DND-41 (cell line): ENCODE results near the gene DBNDD1.
"Not testable (repeated sequence)": the region's sequence is repeated elsewhere in the genome, so short reads cannot be mapped to it uniquely, and the experiment has no call there.

Source experiments
- EZH2 ChIP-seq: IDR thresholded peaks from 3 replicates; pipeline ENCODE4 v1.6.1; 2012; ENCODE audit warnings: borderline replicate concordance, low read depth, mild to moderate bottlenecking, moderate library complexity, low read length, inconsistent platforms; ENCODE audit not compliant: severe bottlenecking
- TF ChIP-seq, protein P1 (sequence below): IDR thresholded peaks from 2 replicates; pipeline ENCODE4 v1.5.1; 2012; ENCODE audit warnings: borderline replicate concordance, low read length, moderate library complexity, mild to moderate bottlenecking; ENCODE audit not compliant: poor library complexity, severe bottlenecking; ENCODE audit errors: extremely low read depth

- TF ChIP-seq, protein P1, sequence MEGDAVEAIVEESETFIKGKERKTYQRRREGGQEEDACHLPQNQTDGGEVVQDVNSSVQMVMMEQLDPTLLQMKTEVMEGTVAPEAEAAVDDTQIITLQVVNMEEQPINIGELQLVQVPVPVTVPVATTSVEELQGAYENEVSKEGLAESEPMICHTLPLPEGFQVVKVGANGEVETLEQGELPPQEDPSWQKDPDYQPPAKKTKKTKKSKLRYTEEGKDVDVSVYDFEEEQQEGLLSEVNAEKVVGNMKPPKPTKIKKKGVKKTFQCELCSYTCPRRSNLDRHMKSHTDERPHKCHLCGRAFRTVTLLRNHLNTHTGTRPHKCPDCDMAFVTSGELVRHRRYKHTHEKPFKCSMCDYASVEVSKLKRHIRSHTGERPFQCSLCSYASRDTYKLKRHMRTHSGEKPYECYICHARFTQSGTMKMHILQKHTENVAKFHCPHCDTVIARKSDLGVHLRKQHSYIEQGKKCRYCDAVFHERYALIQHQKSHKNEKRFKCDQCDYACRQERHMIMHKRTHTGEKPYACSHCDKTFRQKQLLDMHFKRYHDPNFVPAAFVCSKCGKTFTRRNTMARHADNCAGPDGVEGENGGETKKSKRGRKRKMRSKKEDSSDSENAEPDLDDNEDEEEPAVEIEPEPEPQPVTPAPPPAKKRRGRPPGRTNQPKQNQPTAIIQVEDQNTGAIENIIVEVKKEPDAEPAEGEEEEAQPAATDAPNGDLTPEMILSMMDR = not testable (repeated sequence)
- not testable (repeated sequence) for TF ChIP-seq EZH2
Measured at GRCh38 chr16:90007635-90008234, 11.5 kb downstream of the DBNDD1 start.
